Measurements from ENCODE around the gene OXSR1. TPM values are rescaled to one million over a fixed set of nuclear protein-coding genes. Genes with fewer than 3 reads are reported as not detected.
A peak's percentile ranks its signal among the peaks of the same experiment; 100 is the strongest.

The OXSR1 gene
- total and polyA plus RNA-seq, 5 donors, result 12.9 to 39.1 (median 24.1) TPM

- no peak for ATAC-seq
- no peak for DNase-seq
- Histone ChIP-seq H3K4me3 (ENCODE audit: low read length) (no peak overlapping the region), H3K27me3 (ENCODE audit: control insufficient read depth, insufficient read depth) (no peaks in the 10 kb centered on the region), H3K27ac (ENCODE audit: low read length) (no peak overlapping the region), H3K9me3 (ENCODE audit: control insufficient read depth, low read length) (no peaks in the 10 kb centered on the region), H3K4me1 (ENCODE audit: control insufficient read depth, insufficient read depth, low read length) (peaks cover 6% of the 10 kb centered on the region)
- 91% methylated on average over 2 of the region's 2 CpGs for WGBS
- intact Hi-C loops (cut with DNase I), result no loop called here
These were observed 44.9 kb downstream of the OXSR1 start for GRCh38 chr3:38210141-38210757.

GRCh38 chr3:38212141-38212540 lies 46.8 kb downstream of the OXSR1 start:
- no peaks in the 10 kb centered on the region for H3K9me3 ChIP-seq (ENCODE audit: control insufficient read depth, low read length)
- DNase-seq (no peak), ATAC-seq (no peak)
- intact Hi-C loops (cut with DNase I), result no loop called here
- H3K4me3 ChIP-seq (ENCODE audit: low read length), result no peak overlapping the region
- peaks cover 6% of the 10 kb centered on the region for H3K4me1 ChIP-seq (ENCODE audit: control insufficient read depth, insufficient read depth, low read length)
- 68% methylated on average over 1 of the region's 1 CpG for WGBS
- no peak overlapping the region for H3K27ac ChIP-seq (ENCODE audit: low read length)
- H3K27me3 ChIP-seq (ENCODE audit: control insufficient read depth, insufficient read depth), result no peaks in the 10 kb centered on the region

- no peak for DNase-seq
- 99% methylated on average over 2 of the region's 2 CpGs for WGBS
- Histone ChIP-seq H3K27ac (ENCODE audit: low read length) (no peak overlapping the region), H3K27me3 (ENCODE audit: control insufficient read depth, insufficient read depth) (no peaks in the 10 kb centered on the region), H3K9me3 (ENCODE audit: control insufficient read depth, low read length) (no peaks in the 10 kb centered on the region), H3K4me1 (ENCODE audit: control insufficient read depth, insufficient read depth, low read length) (peaks cover 4% of the 10 kb centered on the region), H3K4me3 (ENCODE audit: low read length) (no peak overlapping the region)
- intact Hi-C loops (cut with DNase I), result no loop called here
- ATAC-seq, result no peak
These were observed 49.2 kb downstream of the OXSR1 start for GRCh38 chr3:38214560-38214959.

GRCh38 chr3:38219609-38220197 lies 54.4 kb downstream of the OXSR1 start:
- WGBS, result 94% methylated on average over 3 of the region's 3 CpGs
- no peak for ATAC-seq
- H3K27ac ChIP-seq (ENCODE audit: low read length), result no peak overlapping the region
- no peak for DNase-seq
- H3K4me1 ChIP-seq (ENCODE audit: control insufficient read depth, insufficient read depth, low read length), result no peaks in the 10 kb centered on the region
- H3K4me3 ChIP-seq (ENCODE audit: low read length), result no peak overlapping the region
- intact Hi-C loops (cut with DNase I), result no loop called here
- H3K9me3 ChIP-seq (ENCODE audit: control insufficient read depth, low read length), result no peaks in the 10 kb centered on the region
- no peaks in the 10 kb centered on the region for H3K27me3 ChIP-seq (ENCODE audit: control insufficient read depth, insufficient read depth)

GRCh38 chr3:38221005-38221404 lies 55.7 kb downstream of the OXSR1 start:
- ATAC-seq, result no peak
- DNase-seq, result no peak
- Histone ChIP-seq H3K27ac (ENCODE audit: low read length) (no peak overlapping the region), H3K27me3 (ENCODE audit: control insufficient read depth, insufficient read depth) (no peaks in the 10 kb centered on the region), H3K9me3 (ENCODE audit: control insufficient read depth, low read length) (no peaks in the 10 kb centered on the region), H3K4me1 (ENCODE audit: control insufficient read depth, insufficient read depth, low read length) (no peaks in the 10 kb centered on the region), H3K4me3 (ENCODE audit: low read length) (no peak overlapping the region)
- 100% methylated on average over 1 of the region's 1 CpG for WGBS
- intact Hi-C loops (cut with DNase I), result no loop called here

- DNase-seq (no peak), ATAC-seq (no peak)
- intact Hi-C loops (cut with DNase I), result no loop called here
- no peaks in the 10 kb centered on the region for H3K9me3 ChIP-seq (ENCODE audit: control insufficient read depth, low read length)
- H3K4me3 ChIP-seq (ENCODE audit: low read length), result no peak overlapping the region
- H3K4me1 ChIP-seq (ENCODE audit: control insufficient read depth, insufficient read depth, low read length), result no peaks in the 10 kb centered on the region
- 67% methylated on average over 7 of the region's 7 CpGs for WGBS
- H3K27me3 ChIP-seq (ENCODE audit: control insufficient read depth, insufficient read depth), result no peaks in the 10 kb centered on the region
- H3K27ac ChIP-seq (ENCODE audit: low read length), result no peak overlapping the region
These were observed 56.8 kb downstream of the OXSR1 start for GRCh38 chr3:38222032-38222634.

- WGBS, result 94% methylated on average over 4 of the region's 4 CpGs
- Histone ChIP-seq H3K27me3 (ENCODE audit: control insufficient read depth, insufficient read depth) (no peaks in the 10 kb centered on the region), H3K4me3 (ENCODE audit: low read length) (no peak overlapping the region), H3K27ac (ENCODE audit: low read length) (no peak overlapping the region), H3K4me1 (ENCODE audit: control insufficient read depth, insufficient read depth, low read length) (no peaks in the 10 kb centered on the region), H3K9me3 (ENCODE audit: control insufficient read depth, low read length) (no peaks in the 10 kb centered on the region)
- DNase-seq (no peak), ATAC-seq (no peak)
- intact Hi-C loops (cut with DNase I), result no loop called here
These were observed 59.0 kb downstream of the OXSR1 start for GRCh38 chr3:38224357-38224756.

GRCh38 chr3:38226273-38226672 lies 60.9 kb downstream of the OXSR1 start:
- ATAC-seq (no peak), DNase-seq (no peak)
- WGBS, result 97% methylated on average over 2 of the region's 2 CpGs

GRCh38 chr3:38227989-38228388 lies 62.7 kb downstream of the OXSR1 start:
- intact Hi-C loops (cut with DNase I), result no loop called here
- no peaks in the 10 kb centered on the region for H3K27me3 ChIP-seq (ENCODE audit: control insufficient read depth, insufficient read depth)
- H3K27ac ChIP-seq (ENCODE audit: low read length), result no peak overlapping the region
- H3K9me3 ChIP-seq (ENCODE audit: control insufficient read depth, low read length), result no peaks in the 10 kb centered on the region
- H3K4me3 ChIP-seq (ENCODE audit: low read length), result no peak overlapping the region
- ATAC-seq, result peak in 1 of 2 donors; percentile 54
- WGBS, result 48% methylated on average over 2 of the region's 2 CpGs
- no peaks in the 10 kb centered on the region for H3K4me1 ChIP-seq (ENCODE audit: control insufficient read depth, insufficient read depth, low read length)
- no peak for DNase-seq

More at GRCh38 chr3:38226273-38226672, 60.9 kb downstream of the OXSR1 start:
- Histone ChIP-seq H3K9me3 (ENCODE audit: control insufficient read depth, low read length) (no peaks in the 10 kb centered on the region), H3K4me3 (ENCODE audit: low read length) (no peak overlapping the region), H3K27me3 (ENCODE audit: control insufficient read depth, insufficient read depth) (no peaks in the 10 kb centered on the region), H3K27ac (ENCODE audit: low read length) (no peak overlapping the region), H3K4me1 (ENCODE audit: control insufficient read depth, insufficient read depth, low read length) (no peaks in the 10 kb centered on the region)
- intact Hi-C loops (cut with DNase I), result no loop called here

- no peak for ATAC-seq
- Histone ChIP-seq H3K27ac (ENCODE audit: low read length) (no peak overlapping the region), H3K27me3 (ENCODE audit: control insufficient read depth, insufficient read depth) (no peaks in the 10 kb centered on the region), H3K4me1 (ENCODE audit: control insufficient read depth, insufficient read depth, low read length) (no peaks in the 10 kb centered on the region), H3K4me3 (ENCODE audit: low read length) (no peak overlapping the region), H3K9me3 (ENCODE audit: control insufficient read depth, low read length) (no peaks in the 10 kb centered on the region)
- intact Hi-C loops (cut with DNase I), result no loop called here
- no peak for DNase-seq
- WGBS, result 92% methylated on average over 1 of the region's 1 CpG
These were observed 63.7 kb downstream of the OXSR1 start for GRCh38 chr3:38229036-38229435.

- intact Hi-C loops (cut with DNase I), result no loop called here
- H3K4me1 ChIP-seq (ENCODE audit: control insufficient read depth, insufficient read depth, low read length), result no peaks in the 10 kb centered on the region
- WGBS, result 90% methylated on average over 2 of the region's 2 CpGs
These were observed 67.4 kb downstream of the OXSR1 start for GRCh38 chr3:38232701-38233100.

More at GRCh38 chr3:38232701-38233100, 67.4 kb downstream of the OXSR1 start:
- DNase-seq, result no peak
- no peak overlapping the region for H3K4me3 ChIP-seq (ENCODE audit: low read length)
- no peaks in the 10 kb centered on the region for H3K27me3 ChIP-seq (ENCODE audit: control insufficient read depth, insufficient read depth)
- H3K27ac ChIP-seq (ENCODE audit: low read length), result no peak overlapping the region
- H3K9me3 ChIP-seq (ENCODE audit: control insufficient read depth, low read length), result no peaks in the 10 kb centered on the region
- ATAC-seq, result no peak
